ENCODE measurements around the gene CPZ. TPM values are rescaled to one million over a fixed set of nuclear protein-coding genes. Genes with fewer than 3 reads are reported as not detected.
A peak's percentile ranks its signal among the peaks of the same experiment; 100 is the strongest.

The CPZ gene
- polyA plus RNA-seq, 3 donors = not detected

- no peaks in the 10 kb centered on the region for H4K20me1 ChIP-seq (ENCODE audit: insufficient read depth, low read length)
- H3K4me3 ChIP-seq (replicated peaks in 1 of 3; ENCODE audit: low read depth in 2 of 3, low read length in 3 of 3) = no peak overlapping the region
- intact Hi-C loops (cut with micrococcal nuclease) = no loop called here
- no peaks in the 10 kb centered on the region for H3K36me3 ChIP-seq (replicated peaks in 1 of 2; ENCODE audit: control insufficient read depth in 1 of 2, insufficient read depth in 2 of 2, low read length in 2 of 2)
- H3K9me3 ChIP-seq (replicated peaks in 1 of 2; ENCODE audit: control insufficient read depth in 1 of 2, insufficient read depth in 1 of 2, low read length in 2 of 2) = no peaks in the 10 kb centered on the region
- peaks cover 2 to 5% (median 2%) of the 10 kb centered on the region in 3 donors for H3K27me3 Mint-ChIP-seq (ENCODE audit: low read depth in 3 of 3)
- no peak overlapping the region for H3K4me2 ChIP-seq (replicated peaks; ENCODE audit: extremely low read depth, low read length, poor library complexity, severe bottlenecking)
- no peak overlapping the region for H3K9ac ChIP-seq (ENCODE audit: insufficient read depth, low read length, poor library complexity, severe bottlenecking)
- 90% methylated on average over 5 of the region's 13 CpGs for WGBS (ENCODE audit: insufficient coverage)
- DNase-seq = no peak
- H3K27me3 ChIP-seq (ENCODE audit: control insufficient read depth in 2 of 2, insufficient read depth in 2 of 2, low read length in 2 of 2) = no peaks in the 10 kb centered on the region
- no peak overlapping the region for H3K27ac ChIP-seq (ENCODE audit: low read depth in 1 of 2, low read length in 2 of 2)
- no peak overlapping the region for H3K4me3 Mint-ChIP-seq
- TF ChIP-seq CTCF (IDR thresholded peaks at IDR 0.05) = no peak
- H3K4me1 ChIP-seq (ENCODE audit: control insufficient read depth in 1 of 2, insufficient read depth in 2 of 2, low read length in 2 of 2) = no peaks in the 10 kb centered on the region
- peaks cover 0 to 3% (median 0%) of the 10 kb centered on the region in 7 donors for H3K9me3 Mint-ChIP-seq
- no peaks in the 10 kb centered on the region for H3K36me3 Mint-ChIP-seq
- H2AFZ ChIP-seq (ENCODE audit: insufficient read depth, low read depth, low read length, poor library complexity, severe bottlenecking) = no peak overlapping the region
- no peaks in the 10 kb centered on the region for H3K79me2 ChIP-seq (ENCODE audit: insufficient read depth, low read length)
- H3K4me1 Mint-ChIP-seq = no peaks in the 10 kb centered on the region
- no peak overlapping the region for H3K27ac Mint-ChIP-seq
These were observed 22.8 kb downstream of the CPZ start for GRCh38 chr4:8615366-8615765.

- H3K4me2 ChIP-seq (replicated peaks; ENCODE audit: extremely low read depth, low read length, poor library complexity, severe bottlenecking) = no peak overlapping the region
- H3K4me3 ChIP-seq (replicated peaks in 1 of 3; ENCODE audit: low read depth in 2 of 3, low read length in 3 of 3) = no peak overlapping the region
- Mint-ChIP-seq H3K27me3 (ENCODE audit: low read depth in 3 of 3) (peaks cover 2% of the 10 kb centered on the region in 3 donors), H3K36me3 (no peaks in the 10 kb centered on the region), H3K27ac (peak overlapping the region in 1 of 7 donors; percentile 4), H3K9me3 (peaks cover 0 to 3% (median 0%) of the 10 kb centered on the region in 7 donors), H3K4me3 (no peak overlapping the region), H3K4me1 (no peaks in the 10 kb centered on the region)
- H2AFZ ChIP-seq (ENCODE audit: insufficient read depth, low read depth, low read length, poor library complexity, severe bottlenecking) = no peak overlapping the region
- H3K36me3 ChIP-seq (replicated peaks in 1 of 2; ENCODE audit: control insufficient read depth in 1 of 2, insufficient read depth in 2 of 2, low read length in 2 of 2) = no peaks in the 10 kb centered on the region
- no peak for TF ChIP-seq CTCF (IDR thresholded peaks at IDR 0.05)
- no peaks in the 10 kb centered on the region for H3K27me3 ChIP-seq (ENCODE audit: control insufficient read depth in 2 of 2, insufficient read depth in 2 of 2, low read length in 2 of 2)
- no peak for DNase-seq
- WGBS (ENCODE audit: insufficient coverage) = 85% methylated on average over 25 of the region's 26 CpGs
- H3K27ac ChIP-seq (ENCODE audit: low read depth in 1 of 2, low read length in 2 of 2) = no peak overlapping the region
- H3K9ac ChIP-seq (ENCODE audit: insufficient read depth, low read length, poor library complexity, severe bottlenecking) = no peak overlapping the region
- H4K20me1 ChIP-seq (ENCODE audit: insufficient read depth, low read length) = no peaks in the 10 kb centered on the region
- no peaks in the 10 kb centered on the region for H3K79me2 ChIP-seq (ENCODE audit: insufficient read depth, low read length)
- H3K4me1 ChIP-seq (ENCODE audit: control insufficient read depth in 1 of 2, insufficient read depth in 2 of 2, low read length in 2 of 2) = no peaks in the 10 kb centered on the region
- no peaks in the 10 kb centered on the region for H3K9me3 ChIP-seq (replicated peaks in 1 of 2; ENCODE audit: control insufficient read depth in 1 of 2, insufficient read depth in 1 of 2, low read length in 2 of 2)
- intact Hi-C loops (cut with micrococcal nuclease) = no loop called here
These were observed 23.6 kb downstream of the CPZ start for GRCh38 chr4:8615921-8616787.
